Smooth muscle cell (in vitro differentiated cells): Measurements from ENCODE around the gene TICAM1. TPM values are rescaled to one million over a fixed set of nuclear protein-coding genes. Genes with fewer than 3 reads are reported as not detected.
"Not testable (repeated sequence)": the region's sequence is repeated elsewhere in the genome, so short reads cannot be mapped to it uniquely, and the experiment has no call there.

Experiments used
- DNase-seq: peaks from one replicate; lab custom pipeline; 2025; ENCODE audit not compliant: unreplicated experiment; lab: John Stamatoyannopoulos, UW
- H2AFZ ChIP-seq: fragments of 200-600 bp; sonication (generic); 2 replicates; pipeline ENCODE4 v1.6.0; 2016; ENCODE audit warnings: antibody characterized with exemption, low read depth, mild to moderate bottlenecking
- H3F3A ChIP-seq: fragments of 200-600 bp; sonication (generic); 2 replicates; pipeline ENCODE4 v1.6.0; 2017; ENCODE audit warnings: antibody characterized with exemption, low read depth
- H3K27ac ChIP-seq: fragments of 200-600 bp; sonication (generic); 2 replicates; pipeline ENCODE4 v1.5.1; 2016; ENCODE audit warnings: low read depth, mild to moderate bottlenecking
- H3K27me3 ChIP-seq: fragments of 200-600 bp; sonication (generic); 2 replicates; pipeline ENCODE4 v1.6.1; 2016; ENCODE audit warnings: low read depth, mild to moderate bottlenecking
- H3K36me3 ChIP-seq: fragments of 200-600 bp; sonication (generic); 2 replicates; pipeline ENCODE4 v1.5.1; 2016; ENCODE audit warnings: low read depth
- H3K4me1 ChIP-seq: fragments of 200-600 bp; sonication (generic); 2 replicates; pipeline ENCODE4 v1.5.1; 2016; ENCODE audit warnings: low read depth
- H3K4me2 ChIP-seq: fragments of 200-600 bp; sonication (generic); 2 replicates; pipeline ENCODE4 v1.6.0; 2016; ENCODE audit warnings: mild to moderate bottlenecking
- H3K4me3 ChIP-seq: fragments of 200-600 bp; sonication (generic); 2 replicates; pipeline ENCODE4 v1.5.1; 2016; ENCODE audit warnings: mild to moderate bottlenecking
- H3K79me2 ChIP-seq: fragments of 200-600 bp; sonication (generic); 2 replicates; pipeline ENCODE4 v1.6.0; 2016; ENCODE audit warnings: low read depth, mild to moderate bottlenecking
- H3K9ac ChIP-seq: fragments of 200-600 bp; sonication (generic); 2 replicates; pipeline ENCODE4 v1.6.0; 2016; ENCODE audit warnings: low read depth
- H3K9me3 ChIP-seq: fragments of 200-600 bp; sonication (generic); replicated peaks from 2 replicates; pipeline ENCODE4 v1.5.1; 2016; ENCODE audit warnings: low read depth
- H4K20me1 ChIP-seq: fragments of 200-600 bp; sonication (generic); 2 replicates; pipeline ENCODE4 v1.6.0; 2016; ENCODE audit warnings: low read depth
- CTCF ChIP-seq: fragments of 200-600 bp; sonication (generic); IDR thresholded peaks from 2 replicates; pipeline ENCODE4 v1.5.1; 2017; ENCODE audit warnings: borderline replicate concordance, mild to moderate bottlenecking, antibody characterized with exemption; ENCODE audit not compliant: insufficient read depth, poor library complexity, severe bottlenecking
- WGBS: methylation state at CpG from one replicate; pipeline ENCODE4 v1.1.7; 2016; ENCODE audit warnings: low lambda C conversion rate; 5-methylcytosine and 5-hydroxymethylcytosine counted together
- polyA plus RNA-seq: library from polyadenylated mRNA; unstranded; fragments of >200 nt; fragmentation: Nextera tagmentation; extraction: Ambion mirVana; gene quantifications from 2 replicates; pipeline ENCODE4 v1.2.1, GENCODE V29; 2016
- total RNA-seq: library from RNA; depleted of rRNA; stranded (reverse); fragments of >200 nt; gene quantifications from 2 replicates; pipeline ENCODE4 v1.2.3, GENCODE V29; 2014

Gene TICAM1
- total and polyA plus RNA-seq, 2 experiments from 2014 or later = 3.5 to 13.9 TPM

GRCh38 chr19:4844348-4845179, 13.1 kb upstream of the TICAM1 start:
- no peaks in the 10 kb centered on the region for H3K27me3 ChIP-seq
- no peaks in the 10 kb centered on the region for H3K4me1 ChIP-seq
- H4K20me1 ChIP-seq = peaks cover 40% of the 10 kb centered on the region
- peaks cover 10% of the 10 kb centered on the region for H3K36me3 ChIP-seq
- H3K4me2 ChIP-seq = no peak overlapping the region
- TF ChIP-seq CTCF = no peak
- no peak for DNase-seq
- 85% methylated on average over 10 of the region's 10 CpGs for WGBS
- H3K79me2 ChIP-seq = no peaks in the 10 kb centered on the region
- H3K9me3 ChIP-seq = no peaks in the 10 kb centered on the region
- no peak overlapping the region for H2AFZ ChIP-seq
- no peak overlapping the region for H3K9ac ChIP-seq
- H3K27ac ChIP-seq = no peak overlapping the region
- no peaks in the 10 kb centered on the region for H3F3A ChIP-seq
- no peak overlapping the region for H3K4me3 ChIP-seq

- Histone ChIP-seq H3K4me2 (no peak overlapping the region), H3K27me3 (no peaks in the 10 kb centered on the region), H3F3A (no peaks in the 10 kb centered on the region), H3K4me1 (no peaks in the 10 kb centered on the region), H3K79me2 (no peaks in the 10 kb centered on the region), H3K4me3 (no peak overlapping the region), H3K27ac (no peak overlapping the region), H4K20me1 (peaks cover 37% of the 10 kb centered on the region), H3K36me3 (peaks cover 10% of the 10 kb centered on the region), H3K9me3 (no peaks in the 10 kb centered on the region), H2AFZ (no peak overlapping the region), H3K9ac (no peak overlapping the region)
- TF ChIP-seq CTCF = no peak
- DNase-seq = no peak
- 98% methylated on average over 6 of the region's 6 CpGs for WGBS
Measured at GRCh38 chr19:4843647-4843965, 12.1 kb upstream of the TICAM1 start.

GRCh38 chr19:4839192-4839591, 7.7 kb upstream of the TICAM1 start:
- H3K9me3 ChIP-seq = no peaks in the 10 kb centered on the region
- H3K27ac ChIP-seq = no peak overlapping the region
- no peak overlapping the region for H3K9ac ChIP-seq
- over 99% methylated on average over 16 of the region's 17 CpGs for WGBS
- H3K4me3 ChIP-seq = no peak overlapping the region
- H2AFZ ChIP-seq = no peak overlapping the region
- no peak for TF ChIP-seq CTCF
- peaks cover 20% of the 10 kb centered on the region for H4K20me1 ChIP-seq
- H3K36me3 ChIP-seq = peaks cover under 1% of the 10 kb centered on the region
- peaks cover 8% of the 10 kb centered on the region for H3F3A ChIP-seq
- no peak for DNase-seq
- no peaks in the 10 kb centered on the region for H3K79me2 ChIP-seq
- H3K27me3 ChIP-seq = no peaks in the 10 kb centered on the region
- H3K4me2 ChIP-seq = no peak overlapping the region
- no peaks in the 10 kb centered on the region for H3K4me1 ChIP-seq

GRCh38 chr19:4832776-4833175, 1.3 kb upstream of the TICAM1 start:
- no peak overlapping the region for H3K27ac ChIP-seq
- H3K4me3 ChIP-seq = no peak overlapping the region
- no peaks in the 10 kb centered on the region for H3K36me3 ChIP-seq
- DNase-seq = no peak
- no peaks in the 10 kb centered on the region for H3K27me3 ChIP-seq
- H3K9ac ChIP-seq = no peak overlapping the region
- peaks cover 8% of the 10 kb centered on the region for H4K20me1 ChIP-seq
- TF ChIP-seq CTCF = no peak
- peaks cover 11% of the 10 kb centered on the region for H3K79me2 ChIP-seq
- no peaks in the 10 kb centered on the region for H3K4me1 ChIP-seq
- peaks cover 4% of the 10 kb centered on the region for H3F3A ChIP-seq
- no peak overlapping the region for H2AFZ ChIP-seq
- 97% methylated on average over 5 of the region's 5 CpGs for WGBS
- no peaks in the 10 kb centered on the region for H3K9me3 ChIP-seq
- no peak overlapping the region for H3K4me2 ChIP-seq

- not testable (repeated sequence) for H3K36me3 ChIP-seq, H3K27me3 ChIP-seq, H3K9me3 ChIP-seq, H4K20me1 ChIP-seq, DNase-seq, H3K4me1 ChIP-seq, H3F3A ChIP-seq
- H3K4me2 ChIP-seq = peak overlapping the region; percentile 92
- H3K4me3 ChIP-seq = peak overlapping the region; percentile 87
- peaks cover 11% of the 10 kb centered on the region for H3K79me2 ChIP-seq
- peak overlapping the region; percentile 94 for H3K9ac ChIP-seq
- peak overlapping the region; percentile 88 for H2AFZ ChIP-seq
- peak overlapping the region; percentile 53 for H3K27ac ChIP-seq
- WGBS = 59% methylated on average over 9 of the region's 9 CpGs
Measured at GRCh38 chr19:4831979-4832340, 448 bp upstream of the TICAM1 start.
